ENCODE measurements around the gene FHL5.

Gene FHL5

GRCh38 chr6:96610019-96610418 is 47.1 kb downstream of the FHL5 start:
- no peaks in the 10 kb centered on the region for H4K20me1 ChIP-seq (ENCODE audit: insufficient read depth, low read length, poor library complexity, severe bottlenecking)
- no peaks in the 10 kb centered on the region for H3K79me2 ChIP-seq (ENCODE audit: insufficient read depth, low read length)
- no peaks in the 10 kb centered on the region; the same call in 1 of the 2 replicates for H3K9me2 ChIP-seq (replicated peaks; ENCODE audit: low read depth, low read length)
- H3K9me3 ChIP-seq (ENCODE audit: insufficient read depth, low read depth, low read length) = no peaks in the 10 kb centered on the region
- no peak overlapping the region for H3K9ac ChIP-seq (ENCODE audit: low read depth, low read length, poor library complexity, severe bottlenecking)
- TF ChIP-seq CTCF (conservative IDR thresholded peaks at IDR 0.05; ENCODE audit: low read length) (no peak), EZH2phosphoT487 (IDR thresholded peaks at IDR 0.05; ENCODE audit: borderline replicate concordance) (no peak)
- H3F3A ChIP-seq (ENCODE audit: low read depth) = no peaks in the 10 kb centered on the region
- H3K36me3 ChIP-seq (ENCODE audit: insufficient read depth, low read length) = no peaks in the 10 kb centered on the region
- no peak overlapping the region for H3K4me3 ChIP-seq (ENCODE audit: low read length, poor library complexity, severe bottlenecking)
- no peak overlapping the region for H2AFZ ChIP-seq (ENCODE audit: low read length)
- H3K4me2 ChIP-seq (ENCODE audit: low read depth, low read length, poor library complexity, severe bottlenecking) = no peak overlapping the region
- H3K4me1 ChIP-seq (ENCODE audit: insufficient read depth, low read length, poor library complexity, severe bottlenecking) = no peaks in the 10 kb centered on the region
- H3K27me3 ChIP-seq (ENCODE audit: insufficient read depth, low read length, poor library complexity, severe bottlenecking) = no peaks in the 10 kb centered on the region

- H3K36me3 ChIP-seq (ENCODE audit: insufficient read depth, low read length) = no peaks in the 10 kb centered on the region
- H3K4me1 ChIP-seq (ENCODE audit: insufficient read depth, low read length, poor library complexity, severe bottlenecking) = no peaks in the 10 kb centered on the region
- H3K9me2 ChIP-seq (replicated peaks; ENCODE audit: low read depth, low read length) = no peaks in the 10 kb centered on the region; the same call in 1 of the 2 replicates
- no peak overlapping the region for H3K4me2 ChIP-seq (ENCODE audit: low read depth, low read length, poor library complexity, severe bottlenecking)
- no peak overlapping the region for H2AFZ ChIP-seq (ENCODE audit: low read length)
- no peaks in the 10 kb centered on the region for H4K20me1 ChIP-seq (ENCODE audit: insufficient read depth, low read length, poor library complexity, severe bottlenecking)
- no peak overlapping the region for H3K4me3 ChIP-seq (ENCODE audit: low read length, poor library complexity, severe bottlenecking)
- no peaks in the 10 kb centered on the region for H3F3A ChIP-seq (ENCODE audit: low read depth)
- TF ChIP-seq EZH2phosphoT487 (IDR thresholded peaks at IDR 0.05; ENCODE audit: borderline replicate concordance) = no peak
- no peak for TF ChIP-seq CTCF (conservative IDR thresholded peaks at IDR 0.05; ENCODE audit: low read length)
- no peaks in the 10 kb centered on the region for H3K27me3 ChIP-seq (ENCODE audit: insufficient read depth, low read length, poor library complexity, severe bottlenecking)
- no peak overlapping the region for H3K9ac ChIP-seq (ENCODE audit: low read depth, low read length, poor library complexity, severe bottlenecking)
- no peaks in the 10 kb centered on the region for H3K9me3 ChIP-seq (ENCODE audit: insufficient read depth, low read depth, low read length)
- no peaks in the 10 kb centered on the region for H3K79me2 ChIP-seq (ENCODE audit: insufficient read depth, low read length)
These were observed 48.5 kb downstream of the FHL5 start for GRCh38 chr6:96611342-96611991.

- Histone ChIP-seq H3K4me1 (ENCODE audit: insufficient read depth, low read length, poor library complexity, severe bottlenecking) (no peaks in the 10 kb centered on the region), H3K9me3 (ENCODE audit: insufficient read depth, low read depth, low read length) (no peaks in the 10 kb centered on the region), H3K9ac (ENCODE audit: low read depth, low read length, poor library complexity, severe bottlenecking) (no peak overlapping the region), H4K20me1 (ENCODE audit: insufficient read depth, low read length, poor library complexity, severe bottlenecking) (no peaks in the 10 kb centered on the region), H3K4me2 (ENCODE audit: low read depth, low read length, poor library complexity, severe bottlenecking) (no peak overlapping the region), H3K27me3 (ENCODE audit: insufficient read depth, low read length, poor library complexity, severe bottlenecking) (no peaks in the 10 kb centered on the region), H3F3A (ENCODE audit: low read depth) (no peaks in the 10 kb centered on the region), H2AFZ (ENCODE audit: low read length) (no peak overlapping the region), H3K4me3 (ENCODE audit: low read length, poor library complexity, severe bottlenecking) (no peak overlapping the region), H3K79me2 (ENCODE audit: insufficient read depth, low read length) (no peaks in the 10 kb centered on the region), H3K36me3 (ENCODE audit: insufficient read depth, low read length) (no peaks in the 10 kb centered on the region), H3K9me2 (replicated peaks; ENCODE audit: low read depth, low read length) (no peaks in the 10 kb centered on the region; the same call in 1 of the 2 replicates)
- TF ChIP-seq CTCF (conservative IDR thresholded peaks at IDR 0.05; ENCODE audit: low read length) = no peak
- TF ChIP-seq EZH2phosphoT487 (IDR thresholded peaks at IDR 0.05; ENCODE audit: borderline replicate concordance) = no peak
These were observed 50.5 kb downstream of the FHL5 start for GRCh38 chr6:96613291-96613999.
